ENCODE measurements around the gene DNASE1L3.

- TF ChIP-seq CTCF (IDR thresholded peaks at IDR 0.05) (no peak), EP300 (IDR thresholded peaks at IDR 0.05) (no peak), POLR2AphosphoS5 (IDR thresholded peaks at IDR 0.05) (no peak), POLR2A (IDR thresholded peaks at IDR 0.05; ENCODE audit: low read depth) (no peak)
These were observed 20.9 kb upstream of the DNASE1L3 start for GRCh38 chr3:58231666-58232065.

All from esophagus muscularis mucosa (tissue), 4 donors.